Stimulated activated CD8-positive, alpha-beta memory T cell treated with anti-CD3 and anti-CD28 coated beads, Interleukin-7, amount 100 ng/mL, for 48 hours (primary cell): ENCODE measurements around the gene RASA3.

ENCODE experiments used
- DNase-seq, 2 donors: peaks; one replicate each; pipeline ENCODE4 v3.0.0-alpha.2; 2020; ENCODE audit warnings: low read depth in 1 of 2; ENCODE audit errors: extremely low read depth in 1 of 2

Gene RASA3

GRCh38 chr13:114013336-114013735 lies 119.1 kb downstream of the RASA3 start:
- no peak for DNase-seq

- no peak for DNase-seq
These were observed 119.5 kb downstream of the RASA3 start for GRCh38 chr13:114012921-114013320.

- DNase-seq, result no peak
These were observed 120.3 kb downstream of the RASA3 start for GRCh38 chr13:114012141-114012540.

- no peak for DNase-seq
These were observed 121.2 kb downstream of the RASA3 start for GRCh38 chr13:114011226-114011625.

GRCh38 chr13:114010401-114011101 lies 121.9 kb downstream of the RASA3 start:
- DNase-seq, result no peak

GRCh38 chr13:114009590-114010400 lies 122.6 kb downstream of the RASA3 start:
- no peak for DNase-seq

GRCh38 chr13:114008964-114009589 lies 123.3 kb downstream of the RASA3 start:
- DNase-seq, result no peak

GRCh38 chr13:114007566-114007965 lies 124.9 kb downstream of the RASA3 start:
- no peak for DNase-seq

GRCh38 chr13:114005206-114005724 lies 127.2 kb downstream of the RASA3 start:
- no peak for DNase-seq

GRCh38 chr13:114004420-114005205 lies 127.8 kb downstream of the RASA3 start:
- no peak for DNase-seq

GRCh38 chr13:114002771-114003321 lies 129.6 kb downstream of the RASA3 start:
- DNase-seq, result no peak

GRCh38 chr13:114002009-114002544 lies 130.3 kb downstream of the RASA3 start:
- DNase-seq, result no peak

- DNase-seq, result no peak
These were observed 131.0 kb downstream of the RASA3 start for GRCh38 chr13:114001331-114002008.

GRCh38 chr13:114000151-114001040 lies 132.0 kb downstream of the RASA3 start:
- no peak for DNase-seq

GRCh38 chr13:113999618-113999910 lies 132.9 kb downstream of the RASA3 start:
- no peak for DNase-seq

- no peak for DNase-seq
These were observed 133.4 kb downstream of the RASA3 start for GRCh38 chr13:113998781-113999617.

GRCh38 chr13:113997845-113998751 lies 134.3 kb downstream of the RASA3 start:
- DNase-seq, result no peak
